K562 (cell line): Measurements from ENCODE around the gene ZER1. TPM values are rescaled to one million over a fixed set of nuclear protein-coding genes. Genes with fewer than 3 reads are reported as not detected.

Experiments used
- ATAC-seq: fragments of 200-7000 bp; cut with Tn5 transposase; 3 replicates; pipeline ENCODE4 v1.9.1; 2020; ENCODE audit warnings: moderate library complexity
- BruUV-seq: library from RNA; stranded (reverse); fragments of 400-500 nt; replicated peaks from 2 replicates; lab custom pipeline; 2021; lab: Mats Ljungman, UMichigan
- CTCF ChIA-PET: fragments of 300-600 bp; formaldehyde crosslinking; extraction: SDS; loops from one replicate; lab custom pipeline; 2021; ENCODE audit warnings: low intra/inter-chr PET ratio; lab: Yijun Ruan, JAX
- POLR2A ChIA-PET: fragments of 300-600, 350-650 bp; sonication (Branson Sonifier 250); formaldehyde crosslinking; extraction: SDS; loops from one replicate; lab custom pipeline; 2021; ENCODE audit warnings: antibody characterized with exemption, inconsistent platforms; lab: Yijun Ruan, JAX
- DNase-seq, 4 experiments: peaks; one replicate each; pipeline versions ENCODE4 v3.0.0 to v3.0.0-alpha.2; 2011 to 2018; ENCODE audit warnings: low spot score in 3 of 4, mixed read lengths in 3 of 4; ENCODE audit errors: extremely low read depth in 1 of 4
- FAIRE-seq: peaks from 2 replicates; lab custom pipeline; 2011; peaks lifted over from hg19 to GRCh38; lab: Jason Lieb, UNC
- H2AFZ ChIP-seq: 2 replicates; pipeline ENCODE4 v1.6.0; 2011; ENCODE audit warnings: low read depth, low read length, control low read depth, inconsistent platforms
- H3K27ac ChIP-seq: fragments of 200-600 bp; 3 replicates; pipeline ENCODE4 v1.8.0; 2011; ENCODE audit warnings: low read depth, mild to moderate bottlenecking, control low read depth, inconsistent platforms, low read length, moderate library complexity, mixed read lengths; ENCODE audit errors: extremely low read depth
- H3K27me3 ChIP-seq, 2 experiments: fragments of 300-600 bp in 1 of 2; 2 replicates in 1 of 2; 3 replicates in 1 of 2; pipeline versions ENCODE4 v1.6.0 to v1.8.0; 2011; ENCODE audit warnings: inconsistent platforms in 2 of 2, low read length in 2 of 2, mild to moderate bottlenecking in 1 of 2, mixed read lengths in 1 of 2, moderate library complexity in 1 of 2; ENCODE audit not compliant: control insufficient read depth in 2 of 2, insufficient read depth in 2 of 2
- H3K36me3 ChIP-seq: fragments of 300-600 bp; 3 replicates; pipeline ENCODE4 v1.8.0; 2011; ENCODE audit warnings: mild to moderate bottlenecking, low read length, inconsistent platforms; ENCODE audit not compliant: control insufficient read depth, insufficient read depth
- H3K4me1 ChIP-seq, 2 experiments: fragments of 200-600 bp in 1 of 2; replicated peaks in 1 of 2; 2 replicates in 1 of 2; 3 replicates in 1 of 2; pipeline versions ENCODE4 v1.5.1 to v1.8.0; 2011; ENCODE audit warnings: inconsistent platforms in 2 of 2, low read length in 2 of 2, mild to moderate bottlenecking in 1 of 2, mixed read lengths in 1 of 2, moderate library complexity in 1 of 2; ENCODE audit not compliant: control insufficient read depth in 2 of 2, insufficient read depth in 2 of 2
- H3K4me2 ChIP-seq: 2 replicates; pipeline ENCODE4 v1.6.1; 2011; ENCODE audit warnings: low read length, control low read depth, inconsistent platforms, mixed read lengths; ENCODE audit not compliant: insufficient read depth
- H3K4me3 ChIP-seq: fragments of 200-600 bp; sonication (generic), shearing (Covaris generic); 2 replicates; pipeline ENCODE4 v1.5.1; 2016; ENCODE audit warnings: control low read depth, inconsistent platforms
- H3K79me2 ChIP-seq: fragments of 200-600 bp; 3 replicates; pipeline ENCODE4 v1.8.0; 2011; ENCODE audit warnings: low read length, inconsistent platforms; ENCODE audit not compliant: control insufficient read depth, insufficient read depth
- H3K9ac ChIP-seq, 2 experiments: 2 replicates each; pipeline versions ENCODE4 v1.6.0 to v1.6.1; 2011; ENCODE audit warnings: low read depth in 2 of 2, low read length in 2 of 2, control low read depth in 1 of 2, inconsistent platforms in 1 of 2, mild to moderate bottlenecking in 1 of 2, mixed read lengths in 1 of 2; ENCODE audit not compliant: insufficient read depth in 1 of 2
- H3K9me1 ChIP-seq: one replicate; pipeline ENCODE4 v1.6.0; 2011; ENCODE audit warnings: inconsistent platforms, mild to moderate bottlenecking, low read length, moderate library complexity; ENCODE audit not compliant: control insufficient read depth, insufficient read depth
- H3K9me3 ChIP-seq: replicated peaks from 2 replicates; pipeline ENCODE4 v1.5.1; 2011; ENCODE audit warnings: low read depth, low read length, inconsistent platforms; ENCODE audit not compliant: control insufficient read depth, insufficient read depth
- H4K20me1 ChIP-seq: replicated peaks from 2 replicates; pipeline ENCODE4 v1.6.1; 2011; ENCODE audit warnings: low read length, inconsistent platforms, mixed read lengths; ENCODE audit not compliant: control insufficient read depth, insufficient read depth
- DLX4 ChIP-seq: fragments of 250-450 bp; sonication (Bioruptor Pico); IDR thresholded peaks from 2 replicates; pipeline ENCODE4 v1.6.1; 2021; ENCODE audit warnings: mild to moderate bottlenecking
- DNMT1 ChIP-seq: fragments of 450-650 bp; IDR thresholded peaks from 2 replicates; pipeline ENCODE4 v1.6.1; 2016; ENCODE audit warnings: antibody characterized with exemption, mild to moderate bottlenecking
- DPF2 ChIP-seq: fragments of 450-650 bp; IDR thresholded peaks from 2 replicates; pipeline ENCODE4 v1.6.1; 2016
- PRPF4 ChIP-seq: fragments of 200-400 bp; formaldehyde crosslinking; IDR thresholded peaks from one replicate; pipeline ENCODE4 v1.6.1; 2017; ENCODE audit warnings: low read length, low read depth, mild to moderate bottlenecking; ENCODE audit not compliant: insufficient read depth, poor library complexity, severe bottlenecking
- ZNF143 ChIP-seq: sonication (generic); formaldehyde crosslinking; IDR thresholded peaks from 2 replicates; pipeline ENCODE4 v1.9.0; 2022; ENCODE audit warnings: mild to moderate bottlenecking, missing genetic modification reagents
- ZNF24 ChIP-seq: fragments of 450-650 bp; IDR thresholded peaks from 2 replicates; pipeline ENCODE4 v1.6.1; 2016
- WGBS: fragments of 100-300 bp; shearing (Covaris generic); methylation state at CpG from one replicate; pipeline ENCODE4 v1.1.6; 2016; ENCODE audit warnings: low coverage, mixed read lengths; ENCODE audit not compliant: insufficient coverage; ENCODE audit errors: missing lambda C conversion rate; 5-methylcytosine and 5-hydroxymethylcytosine counted together
- in situ Hi-C: fragments of 300-500 bp; cut with MboI; formaldehyde crosslinking; loops from 4 replicates; pipeline ENCODE4 v1.15.0; 2018; ENCODE audit warnings: inconsistent platforms, mixed read lengths
- intact Hi-C: fragments of 100-400 bp; cut with micrococcal nuclease; formaldehyde crosslinking; loops from 2 replicates; pipeline ENCODE4 v1.14.2; 2022
- polyA plus RNA-seq, 8 experiments: library from polyadenylated mRNA; depleted of rRNA in 4 of 8; stranded (reverse) in 5 of 8; unstranded in 3 of 8; fragments of >200 nt; fragmentation: Nextera tagmentation in 2 of 8; fragmentation: Illumina TruSeq in 1 of 8; extraction: Ambion mirVana in 2 of 8; extraction: Trizol in 1 of 8; gene quantifications; 2 replicates each; pipeline versions ENCODE4 v1.2.1 to v1.2.3, GENCODE V29; 2011 to 2014; ENCODE audit warnings: inconsistent platforms in 1 of 8, missing spikeins in 1 of 8
- total RNA-seq, 7 experiments: library from RNA; depleted of rRNA in 6 of 7; stranded (reverse); fragments of >200 nt in 6 of 7; fragmentation: Illumina TruSeq in 2 of 7; extraction: Trizol in 2 of 7; gene quantifications; 2 replicates each; pipeline versions ENCODE4 v1.2.1 to v1.2.3, GENCODE V29; 2011 to 2021; ENCODE audit warnings: low replicate concordance in 1 of 7
- TF ChIP-seq, protein P1 (sequence below): sonication (generic); formaldehyde crosslinking; IDR thresholded peaks from 2 replicates; pipeline ENCODE4 v1.9.0; 2022; ENCODE audit warnings: mild to moderate bottlenecking, missing genetic modification reagents

Gene ZER1
- total and polyA plus RNA-seq, 9 of the 15 experiments (the other 6 are each of a cell fraction or from before 2014, with no cell fraction given), result 0.07 to 10.7 (median 6.2) TPM

- no peaks in the 10 kb centered on the region for H4K20me1 ChIP-seq
- DNase-seq (no peak), ATAC-seq (no peak), FAIRE-seq (no peak)
- CTCF ChIA-PET, result no interaction called here
- peaks cover 5% of the 10 kb centered on the region; the same call in 1 of the 3 replicates for H3K36me3 ChIP-seq
- no peaks in the 10 kb centered on the region for H3K9me3 ChIP-seq
- H3K4me3 ChIP-seq, result no peak overlapping the region
- no peaks in the 10 kb centered on the region for H3K27me3 ChIP-seq
- no peak overlapping the region for H2AFZ ChIP-seq
- peaks cover 13 to 19% of the 10 kb centered on the region in 2 experiments; a peak in 4 of 5 replicates for H3K4me1 ChIP-seq
- no peak overlapping the region for H3K9ac ChIP-seq
- H3K27ac ChIP-seq, result no peak overlapping the region
- peaks cover 3% of the 10 kb centered on the region for H3K9me1 ChIP-seq
- in situ Hi-C loops (no loop called here), intact Hi-C loops (no loop called here)
- WGBS, result 39% methylated on average over 3 of the region's 3 CpGs
- no TSS peak for BruUV-seq
- H3K79me2 ChIP-seq, result 0 out of 3 replicates have a peak, but pooled peaks cover 9% of the 10 kb centered on the region
- TF ChIP-seq DNMT1, result no peak
- TF ChIP-seq DPF2, result no peak
- TF ChIP-seq PRPF4, result no peak
- TF ChIP-seq, protein P1, sequence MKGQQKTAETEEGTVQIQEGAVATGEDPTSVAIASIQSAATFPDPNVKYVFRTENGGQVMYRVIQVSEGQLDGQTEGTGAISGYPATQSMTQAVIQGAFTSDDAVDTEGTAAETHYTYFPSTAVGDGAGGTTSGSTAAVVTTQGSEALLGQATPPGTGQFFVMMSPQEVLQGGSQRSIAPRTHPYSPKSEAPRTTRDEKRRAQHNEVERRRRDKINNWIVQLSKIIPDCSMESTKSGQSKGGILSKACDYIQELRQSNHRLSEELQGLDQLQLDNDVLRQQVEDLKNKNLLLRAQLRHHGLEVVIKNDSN, result no peak
- TF ChIP-seq DLX4 (CRISPR knock-in tag), result no peak
- TF ChIP-seq ZNF143 (CRISPR knock-in tag), result no peak
- no peak for TF ChIP-seq ZNF24
- no peak overlapping the region for H3K4me2 ChIP-seq
- POLR2A ChIA-PET, result interaction anchor here (0.7 to 1.3 kb wide), 4 partner anchors 12 to 37 kb away, joined by 3 read pairs; no protein-coding TSS in a partner anchor
Observed at GRCh38 chr9:128765499-128765898, 6.2 kb downstream of the ZER1 start.
